ENCODE measurements around the gene ADCY10. TPM values are rescaled to one million over a fixed set of nuclear protein-coding genes. Genes with fewer than 3 reads are reported as not detected.

ADCY10 gene
- total RNA-seq, 4 donors from 2014 or later = 0.22 to 0.57 (median 0.41) TPM

GRCh38 chr1:167821969-167822685 lies 91.8 kb downstream of the ADCY10 start:
- TF ChIP-seq CTCF (IDR thresholded peaks at IDR 0.05; ENCODE audit: low read depth) = no peak

- no peak for TF ChIP-seq CTCF (IDR thresholded peaks at IDR 0.05; ENCODE audit: low read depth)
Observed at GRCh38 chr1:167821356-167821685, 92.6 kb downstream of the ADCY10 start.

- TF ChIP-seq CTCF (IDR thresholded peaks at IDR 0.05; ENCODE audit: low read depth) = no peak
Observed at GRCh38 chr1:167820684-167821355, 93.1 kb downstream of the ADCY10 start.

DNA sequence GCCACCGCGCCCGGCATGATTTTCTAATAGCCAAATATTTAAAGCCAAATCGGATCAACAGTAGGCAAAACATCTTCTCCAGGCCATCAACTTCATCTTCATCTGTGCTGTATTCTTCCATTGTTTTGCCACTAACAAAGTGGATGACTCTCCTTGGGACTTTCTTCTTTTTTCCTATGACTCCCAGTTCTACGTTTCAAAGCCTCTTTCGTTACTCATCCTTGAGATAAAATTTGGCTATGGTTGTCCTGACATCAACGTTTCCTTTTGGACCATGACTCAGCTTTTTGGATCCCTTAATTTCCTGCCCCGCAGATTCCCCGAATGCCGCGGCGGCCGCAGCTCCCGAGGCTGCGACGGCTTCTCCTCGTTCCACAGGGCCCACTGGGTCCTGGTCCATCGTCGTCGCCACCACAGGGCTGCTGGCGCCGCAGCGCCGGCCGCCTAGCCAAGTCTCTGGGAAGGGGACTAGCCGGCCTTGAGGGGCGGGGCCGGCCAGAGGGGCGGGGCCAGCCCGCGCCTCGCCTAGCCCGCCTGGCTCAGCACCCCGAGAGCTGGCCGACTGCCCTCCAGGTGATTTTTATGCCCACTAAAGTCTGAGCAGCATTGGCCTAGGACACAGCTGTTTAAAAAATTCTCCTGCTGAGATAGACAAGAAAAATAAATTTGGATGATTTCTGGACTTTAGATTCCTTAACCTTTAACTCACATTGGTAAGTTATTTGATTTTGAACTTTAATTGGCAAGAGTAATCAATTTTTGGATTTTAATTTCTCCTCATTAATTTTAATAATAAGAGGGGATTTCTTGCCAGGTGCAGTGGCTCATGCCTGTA lies 93.9 kb downstream of the ADCY10 start:
- TF ChIP-seq CTCF (IDR thresholded peaks at IDR 0.05; ENCODE audit: low read depth) = no peak

GRCh38 chr1:167815650-167816049 lies 98.3 kb downstream of the ADCY10 start:
- TF ChIP-seq CTCF (IDR thresholded peaks at IDR 0.05; ENCODE audit: low read depth) = no peak

- TF ChIP-seq CTCF (IDR thresholded peaks at IDR 0.05; ENCODE audit: low read depth) = no peak
Observed at GRCh38 chr1:167812972-167813371, 101.0 kb downstream of the ADCY10 start.

- TF ChIP-seq CTCF (IDR thresholded peaks at IDR 0.05; ENCODE audit: low read depth) = no peak
Observed at GRCh38 chr1:167808690-167809089, 105.2 kb downstream of the ADCY10 start.
